CD4-positive, alpha-beta memory T cell (primary cell): Measurements from ENCODE around the gene EVX2. TPM values are rescaled to one million over a fixed set of nuclear protein-coding genes. Genes with fewer than 3 reads are reported as not detected.

Source experiments
- CTCF ChIA-PET: fragments of 350-600 bp; sonication (Branson Sonifier 250); formaldehyde crosslinking; loops from one replicate; lab custom pipeline; 2021; ENCODE audit warnings: inconsistent platforms; ENCODE audit not compliant: partially characterized antibody; lab: Charles Lee
- POLR2A ChIA-PET: fragments of 350-600 bp; sonication (Branson Sonifier 250); formaldehyde crosslinking; loops from one replicate; lab custom pipeline; 2021; ENCODE audit not compliant: partially characterized antibody; lab: Charles Lee
- DNase-seq, 5 donors: peaks; one replicate each; pipeline versions ENCODE4 v3.0.0 to v3.0.0-alpha.2; 2020 to 2022; ENCODE audit warnings: mixed read lengths in 1 of 5
- H3K27ac ChIP-seq: one replicate; pipeline ENCODE4 v1.7.0; 2013; ENCODE audit warnings: low read depth, low read length
- H3K27me3 ChIP-seq: 2 replicates; pipeline ENCODE4 v1.7.0; 2013; ENCODE audit warnings: mild to moderate bottlenecking, low read length, moderate library complexity; ENCODE audit not compliant: insufficient read depth
- H3K36me3 ChIP-seq: 2 replicates; pipeline ENCODE4 v1.7.0; 2013; ENCODE audit warnings: mild to moderate bottlenecking, low read length, moderate library complexity; ENCODE audit not compliant: insufficient read depth
- H3K4me1 ChIP-seq: 2 replicates; pipeline ENCODE4 v1.7.0; 2013; ENCODE audit warnings: mild to moderate bottlenecking, low read length, moderate library complexity; ENCODE audit not compliant: insufficient read depth
- H3K4me3 ChIP-seq, 2 donors: one replicate each; pipeline ENCODE4 v1.7.0; 2013; ENCODE audit warnings: low read length in 2 of 2, mild to moderate bottlenecking in 1 of 2
- H3K9me3 ChIP-seq, 2 donors: one replicate each; pipeline ENCODE4 v1.7.0; 2013; ENCODE audit warnings: low read length in 2 of 2, control low read depth in 1 of 2; ENCODE audit not compliant: control insufficient read depth in 1 of 2
- H3K27ac Mint-ChIP-seq, 7 donors: one replicate each; pipeline ENCODE4 v1.8.0; 2020 to 2021; ENCODE audit warnings: mixed read lengths in 7 of 7, mild to moderate bottlenecking in 6 of 7, inconsistent platforms in 3 of 7, moderate library complexity in 3 of 7
- H3K27me3 Mint-ChIP-seq, 2 donors: one replicate each; pipeline ENCODE4 v1.8.0; 2020 to 2021; ENCODE audit warnings: mixed read lengths in 2 of 2
- H3K36me3 Mint-ChIP-seq, 2 donors: one replicate each; pipeline ENCODE4 v1.8.0; 2020 to 2021; ENCODE audit warnings: mixed read lengths in 2 of 2, inconsistent platforms in 1 of 2, mild to moderate bottlenecking in 1 of 2
- H3K4me1 Mint-ChIP-seq, 4 donors: one replicate each; pipeline ENCODE4 v1.8.0; 2020 to 2021; ENCODE audit warnings: mixed read lengths in 4 of 4, mild to moderate bottlenecking in 1 of 4
- H3K4me3 Mint-ChIP-seq, 8 donors: one replicate each; pipeline ENCODE4 v1.8.0; 2020 to 2021; ENCODE audit warnings: mixed read lengths in 8 of 8, mild to moderate bottlenecking in 7 of 8, moderate library complexity in 6 of 8, inconsistent platforms in 3 of 8
- H3K9me3 Mint-ChIP-seq, 8 donors: one replicate each; pipeline ENCODE4 v1.8.0; 2020 to 2021; ENCODE audit warnings: mixed read lengths in 8 of 8, mild to moderate bottlenecking in 5 of 8, inconsistent platforms in 3 of 8, moderate library complexity in 1 of 8
- intact Hi-C: fragments of 100-400 bp; cut with micrococcal nuclease; formaldehyde crosslinking; loops from one replicate; pipeline ENCODE4 v1.15.1; 2023
- polyA plus RNA-seq, 2 donors: library from polyadenylated mRNA; unstranded; fragments of 300-500 nt; fragmentation: Illumina TruSeq; gene quantifications; one replicate each; pipeline ENCODE4 v1.2.3, GENCODE V29; 2021
- total RNA-seq, 2 experiments: library from RNA; stranded (reverse); gene quantifications; one replicate each; pipeline ENCODE4 v1.2.3, GENCODE V29; 2021

Gene EVX2
- total and polyA plus RNA-seq, 4 experiments from 2014 or later = not detected

GRCh38 chr2:176112375-176113302 is 28.9 kb upstream of the EVX2 start:
- Mint-ChIP-seq H3K36me3 (no peaks in the 10 kb centered on the region), H3K4me3 (peak overlapping the region in 3 of 8 donors; percentile 30 to 57 (median 52)), H3K27me3 (peaks cover 65 to 73% of the 10 kb centered on the region in 2 donors), H3K4me1 (peaks cover 4 to 19% (median 11%) of the 10 kb centered on the region in 4 donors), H3K9me3 (peaks cover 0 to 40% (median 22%) of the 10 kb centered on the region in 8 donors), H3K27ac (peak overlapping the region in 4 of 7 donors; percentile 29 to 81 (median 70))
- no peak overlapping the region for H3K27ac ChIP-seq
- POLR2A ChIA-PET = no interaction called here
- intact Hi-C loops = loop anchor here (5.0 kb wide), 1 partner anchor 35 kb away; no protein-coding TSS in a partner anchor
- no peak for DNase-seq
- CTCF ChIA-PET = interaction anchor here (1.2 to 3.4 kb wide), 3 partner anchors 14 to 18 kb away, joined by 3 to 12 read pairs (median 3); no protein-coding TSS in a partner anchor
- H3K4me1 ChIP-seq = peaks cover 6% of the 10 kb centered on the region
- H3K9me3 ChIP-seq = no peaks in the 10 kb centered on the region
- no peaks in the 10 kb centered on the region for H3K36me3 ChIP-seq
- H3K27me3 ChIP-seq = peaks cover 71% of the 10 kb centered on the region
- H3K4me3 ChIP-seq = no peak overlapping the region

- ChIA-PET CTCF (interaction anchor here (1.2 to 3.4 kb wide), 2 partner anchors 15 to 525 kb away, joined by 4 to 12 read pairs; no protein-coding TSS in a partner anchor), POLR2A (no interaction called here)
- Mint-ChIP-seq H3K4me3 (no peak overlapping the region), H3K36me3 (no peaks in the 10 kb centered on the region), H3K9me3 (peaks cover 0 to 36% (median 23%) of the 10 kb centered on the region in 8 donors), H3K27ac (peak overlapping the region in 4 of 7 donors; percentile 48 to 81 (median 70)), H3K27me3 (peaks cover 66 to 72% of the 10 kb centered on the region in 2 donors), H3K4me1 (peaks cover 6 to 22% (median 14%) of the 10 kb centered on the region in 4 donors)
- H3K4me3 ChIP-seq = no peak overlapping the region
- no peak overlapping the region for H3K27ac ChIP-seq
- no peaks in the 10 kb centered on the region for H3K36me3 ChIP-seq
- H3K4me1 ChIP-seq = peaks cover 6% of the 10 kb centered on the region
- no peaks in the 10 kb centered on the region for H3K9me3 ChIP-seq
- no peak for DNase-seq
- intact Hi-C loops = loop anchor here (5.0 kb wide), 1 partner anchor 35 kb away; no protein-coding TSS in a partner anchor
- H3K27me3 ChIP-seq = peaks cover 67% of the 10 kb centered on the region
Observed at GRCh38 chr2:176111846-176112374, 28.1 kb upstream of the EVX2 start.

DNA sequence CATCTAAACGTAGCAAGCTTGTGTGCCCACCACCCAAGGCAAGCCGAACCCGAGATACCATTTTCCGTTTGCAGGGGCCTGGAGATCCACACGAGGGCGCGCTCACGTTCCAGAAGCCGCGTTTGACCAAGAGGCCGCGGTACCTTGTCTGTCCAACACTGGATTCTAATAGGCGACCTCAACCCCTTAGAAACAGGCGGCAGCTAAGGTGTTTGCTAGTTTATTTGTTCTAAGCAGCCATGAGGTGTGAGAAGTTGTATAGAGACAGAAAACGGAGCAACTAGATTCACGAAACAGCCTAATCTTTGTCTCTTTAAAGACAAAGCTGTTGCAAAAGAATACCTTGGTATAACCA is 27.5 kb upstream of the EVX2 start:
- H3K9me3 Mint-ChIP-seq = peaks cover 0 to 32% (median 20%) of the 10 kb centered on the region in 8 donors
- no peak overlapping the region for H3K27ac ChIP-seq
- H3K36me3 Mint-ChIP-seq = no peaks in the 10 kb centered on the region
- no peaks in the 10 kb centered on the region for H3K9me3 ChIP-seq
- POLR2A ChIA-PET = interaction anchor here (1.9 kb wide), 1 partner anchor 9 kb away, joined by 4 read pairs; no protein-coding TSS in a partner anchor
- peak overlapping the region in 4 of 8 donors; percentile 17 to 32 (median 27) for H3K4me3 Mint-ChIP-seq
- no peaks in the 10 kb centered on the region for H3K36me3 ChIP-seq
- peaks cover 62 to 68% of the 10 kb centered on the region in 2 donors for H3K27me3 Mint-ChIP-seq
- CTCF ChIA-PET = interaction anchor here (1.2 to 3.4 kb wide), 5 partner anchors 9 to 526 kb away, joined by 3 to 12 read pairs (median 4); no protein-coding TSS in a partner anchor
- intact Hi-C loops = loop anchor here (5.0 kb wide), 1 partner anchor 34 kb away; no protein-coding TSS in a partner anchor
- peaks cover 8 to 24% (median 15%) of the 10 kb centered on the region in 4 donors for H3K4me1 Mint-ChIP-seq
- H3K27ac Mint-ChIP-seq = peak overlapping the region in 4 of 7 donors; percentile 57 to 81 (median 70)
- H3K4me1 ChIP-seq = peaks cover 9% of the 10 kb centered on the region
- H3K4me3 ChIP-seq = no peak overlapping the region
- DNase-seq = no peak
- H3K27me3 ChIP-seq = peaks cover 65% of the 10 kb centered on the region

DNA sequence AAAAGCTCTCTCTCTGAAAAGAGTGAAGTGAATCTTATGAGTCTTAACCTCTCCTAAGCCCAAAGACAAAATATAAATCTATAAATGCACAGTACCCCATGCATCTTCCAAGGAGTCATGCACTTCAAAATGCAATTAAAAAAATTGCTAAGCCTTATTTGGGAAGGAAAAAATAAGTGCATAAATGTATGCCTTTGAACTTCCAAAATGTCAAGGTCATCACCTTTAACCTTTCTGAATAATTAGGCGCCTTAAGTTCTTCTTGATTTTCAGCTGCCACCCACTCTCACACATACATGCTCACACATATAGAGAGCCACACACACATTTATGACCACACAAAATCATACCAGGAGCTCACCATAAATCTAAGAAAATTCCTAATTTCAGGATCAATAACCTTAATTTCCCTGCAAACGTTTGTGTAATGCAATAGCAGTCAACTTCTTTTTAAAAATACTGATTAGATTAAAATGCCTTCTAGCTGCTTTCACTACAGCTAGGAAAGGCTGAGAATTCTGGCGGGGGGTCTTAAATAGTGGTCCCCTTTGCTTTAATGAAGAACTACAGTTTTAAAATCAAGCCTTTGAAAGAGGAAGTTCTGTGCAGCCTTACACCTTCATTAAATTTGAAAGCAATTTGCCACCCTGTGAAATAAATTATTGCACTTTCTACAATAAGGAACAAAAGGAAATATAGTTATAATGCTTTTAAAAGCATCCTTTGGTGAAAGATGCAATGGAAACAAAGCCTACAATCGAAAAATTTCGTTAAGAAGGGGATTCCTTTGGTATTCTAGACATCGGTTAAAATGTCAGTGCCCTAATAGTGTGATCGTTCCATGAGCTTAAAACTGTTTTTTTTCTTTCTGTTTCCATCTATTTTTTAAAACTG is 26.9 kb upstream of the EVX2 start:
- H3K4me3 Mint-ChIP-seq = peak overlapping the region in 3 of 8 donors; percentile 17 to 29 (median 26)
- H3K27ac ChIP-seq = no peak overlapping the region
- no peaks in the 10 kb centered on the region for H3K36me3 Mint-ChIP-seq
- DNase-seq = no peak
- H3K9me3 Mint-ChIP-seq = peaks cover 0 to 32% (median 20%) of the 10 kb centered on the region in 8 donors
- peaks cover 10% of the 10 kb centered on the region for H3K4me1 ChIP-seq
- peaks cover 64 to 73% of the 10 kb centered on the region in 2 donors for H3K27me3 Mint-ChIP-seq
- peaks cover 10 to 30% (median 21%) of the 10 kb centered on the region in 4 donors for H3K4me1 Mint-ChIP-seq
- H3K4me3 ChIP-seq = no peak overlapping the region
- H3K27me3 ChIP-seq = peaks cover 68% of the 10 kb centered on the region
- intact Hi-C loops = loop anchor here (5.0 kb wide), 1 partner anchor 33 kb away; no protein-coding TSS in a partner anchor
- H3K27ac Mint-ChIP-seq = peak overlapping the region in 4 of 7 donors; percentile 57 to 81 (median 70)
- H3K36me3 ChIP-seq = no peaks in the 10 kb centered on the region
- H3K9me3 ChIP-seq = no peaks in the 10 kb centered on the region
- ChIA-PET CTCF (interaction anchor here (1.2 to 3.4 kb wide), 6 partner anchors 9 to 526 kb away, joined by 3 to 12 read pairs (median 4); no protein-coding TSS in a partner anchor), POLR2A (interaction anchor here (0.5 to 1.9 kb wide), 3 partner anchors 10 to 943 kb away, joined by 3 to 4 read pairs (median 3); no protein-coding TSS in a partner anchor)

GRCh38 chr2:176109946-176110345 is 26.2 kb upstream of the EVX2 start:
- H3K4me1 ChIP-seq = peaks cover 10% of the 10 kb centered on the region
- Mint-ChIP-seq H3K27ac (peak overlapping the region in 1 of 7 donors; percentile 63), H3K4me1 (peaks cover 10 to 38% (median 24%) of the 10 kb centered on the region in 4 donors), H3K27me3 (peaks cover 67 to 77% of the 10 kb centered on the region in 2 donors), H3K36me3 (no peaks in the 10 kb centered on the region), H3K9me3 (peaks cover 0 to 32% (median 20%) of the 10 kb centered on the region in 8 donors), H3K4me3 (peak overlapping the region in 2 of 8 donors; percentile 4 to 55)
- H3K36me3 ChIP-seq = no peaks in the 10 kb centered on the region
- intact Hi-C loops = loop anchor here (5.0 kb wide), 1 partner anchor 33 kb away; no protein-coding TSS in a partner anchor
- ChIA-PET CTCF (interaction anchor here (1.3 to 3.4 kb wide), 4 partner anchors 12 to 17 kb away, joined by 3 to 12 read pairs (median 4); no protein-coding TSS in a partner anchor), POLR2A (interaction anchor here (0.5 to 1.9 kb wide), 3 partner anchors 11 to 943 kb away, joined by 3 to 4 read pairs (median 3); no protein-coding TSS in a partner anchor)
- no peak overlapping the region for H3K4me3 ChIP-seq
- peaks cover 73% of the 10 kb centered on the region for H3K27me3 ChIP-seq
- DNase-seq = no peak
- H3K27ac ChIP-seq = no peak overlapping the region
- no peaks in the 10 kb centered on the region for H3K9me3 ChIP-seq
